ENCODE measurements around the gene KRT38. TPM values are rescaled to one million over a fixed set of nuclear protein-coding genes. Genes with fewer than 3 reads are reported as not detected.
A peak's percentile ranks its signal among the peaks of the same experiment; 100 is the strongest.

KRT38 gene
- total RNA-seq, 3 donors from 2014 or later (not counting 1 experiment from before 2014, with no cell fraction given), result not detected

- H3K27me3 ChIP-seq (ENCODE audit: control insufficient read depth, insufficient read depth, low read length), result no peaks in the 10 kb centered on the region
- no peak overlapping the region for H3K4me3 ChIP-seq (ENCODE audit: low read length)
- peaks cover 0 to 6% of the 10 kb centered on the region in 2 donors for H3K4me1 Mint-ChIP-seq
- H3K9me3 ChIP-seq (ENCODE audit: control insufficient read depth, insufficient read depth, low read length), result no peaks in the 10 kb centered on the region
- no peaks in the 10 kb centered on the region for H3K36me3 ChIP-seq (ENCODE audit: control insufficient read depth, insufficient read depth, low read length)
- no peak overlapping the region for H3K4me3 Mint-ChIP-seq
- TF ChIP-seq CTCF (IDR thresholded peaks at IDR 0.05), result no peak
- peak in 1 of 3 donors; percentile 34 for ATAC-seq
- intact Hi-C loops (cut with micrococcal nuclease), result no loop called here
- H3K4me1 ChIP-seq (ENCODE audit: control insufficient read depth, insufficient read depth, low read length), result peaks cover 12% of the 10 kb centered on the region
- H3K9me3 Mint-ChIP-seq, result no peaks in the 10 kb centered on the region
- peak in 1 of 2 donors; percentile 38 for DNase-seq
- no peak overlapping the region for H3K27ac Mint-ChIP-seq
- H3K27me3 Mint-ChIP-seq (ENCODE audit: low read depth in 2 of 2), result peaks cover 11 to 22% of the 10 kb centered on the region in 2 donors
- no peaks in the 10 kb centered on the region for H3K36me3 Mint-ChIP-seq
- WGBS (ENCODE audit: insufficient coverage), result 62% methylated on average over 7 of the region's 7 CpGs
- H3K27ac ChIP-seq (ENCODE audit: low read length), result no peak overlapping the region
These were observed 36.6 kb downstream of the KRT38 start for GRCh38 chr17:41404024-41404671.

- peak in 1 of 3 donors; percentile 36 for ATAC-seq
- peaks cover 0 to 6% of the 10 kb centered on the region in 2 donors for H3K4me1 Mint-ChIP-seq
- no peak overlapping the region for H3K27ac Mint-ChIP-seq
- H3K9me3 Mint-ChIP-seq, result no peaks in the 10 kb centered on the region
- H3K36me3 Mint-ChIP-seq, result no peaks in the 10 kb centered on the region
- Histone ChIP-seq H3K4me1 (ENCODE audit: control insufficient read depth, insufficient read depth, low read length) (peaks cover 12% of the 10 kb centered on the region), H3K4me3 (ENCODE audit: low read length) (no peak overlapping the region), H3K27me3 (ENCODE audit: control insufficient read depth, insufficient read depth, low read length) (no peaks in the 10 kb centered on the region), H3K36me3 (ENCODE audit: control insufficient read depth, insufficient read depth, low read length) (no peaks in the 10 kb centered on the region), H3K27ac (ENCODE audit: low read length) (no peak overlapping the region), H3K9me3 (ENCODE audit: control insufficient read depth, insufficient read depth, low read length) (no peaks in the 10 kb centered on the region)
- no peak overlapping the region for H3K4me3 Mint-ChIP-seq
- H3K27me3 Mint-ChIP-seq (ENCODE audit: low read depth in 2 of 2), result peaks cover 11 to 22% of the 10 kb centered on the region in 2 donors
- no peak for TF ChIP-seq CTCF (IDR thresholded peaks at IDR 0.05)
- DNase-seq, result no peak
- intact Hi-C loops (cut with micrococcal nuclease), result no loop called here
- WGBS (ENCODE audit: insufficient coverage), result 69% methylated on average over 4 of the region's 4 CpGs
These were observed 37.3 kb downstream of the KRT38 start for GRCh38 chr17:41403404-41404023.

- ATAC-seq (no peak), DNase-seq (no peak)
- no peak overlapping the region for H3K4me3 Mint-ChIP-seq
- H3K36me3 Mint-ChIP-seq, result no peaks in the 10 kb centered on the region
- H3K4me1 ChIP-seq (ENCODE audit: control insufficient read depth, insufficient read depth, low read length), result peaks cover 12% of the 10 kb centered on the region
- peaks cover 0 to 6% of the 10 kb centered on the region in 2 donors for H3K4me1 Mint-ChIP-seq
- no peaks in the 10 kb centered on the region for H3K9me3 Mint-ChIP-seq
- no peak overlapping the region for H3K27ac ChIP-seq (ENCODE audit: low read length)
- H3K27me3 Mint-ChIP-seq (ENCODE audit: low read depth in 2 of 2), result peaks cover 17 to 22% of the 10 kb centered on the region in 2 donors
- no peak overlapping the region for H3K27ac Mint-ChIP-seq
- no peaks in the 10 kb centered on the region for H3K36me3 ChIP-seq (ENCODE audit: control insufficient read depth, insufficient read depth, low read length)
- intact Hi-C loops (cut with micrococcal nuclease), result no loop called here
- 91% methylated on average over 5 of the region's 5 CpGs for WGBS (ENCODE audit: insufficient coverage)
- H3K27me3 ChIP-seq (ENCODE audit: control insufficient read depth, insufficient read depth, low read length), result no peaks in the 10 kb centered on the region
- H3K4me3 ChIP-seq (ENCODE audit: low read length), result no peak overlapping the region
- H3K9me3 ChIP-seq (ENCODE audit: control insufficient read depth, insufficient read depth, low read length), result no peaks in the 10 kb centered on the region
- TF ChIP-seq CTCF (IDR thresholded peaks at IDR 0.05), result no peak
These were observed 38.6 kb downstream of the KRT38 start for GRCh38 chr17:41402161-41402560.

Data from natural killer cell (primary cell).